ENCODE measurements around the gene CMPK1. TPM values are rescaled to one million over a fixed set of nuclear protein-coding genes. Genes with fewer than 3 reads are reported as not detected.

CMPK1 gene
- total RNA-seq, 1 experiment from 2014 or later: 36.3 TPM

GRCh38 chr1:47313915-47314664 lies 19.5 kb upstream of the CMPK1 start, which contains the start of gene STIL (continued):
- TF ChIP-seq, protein P1, sequence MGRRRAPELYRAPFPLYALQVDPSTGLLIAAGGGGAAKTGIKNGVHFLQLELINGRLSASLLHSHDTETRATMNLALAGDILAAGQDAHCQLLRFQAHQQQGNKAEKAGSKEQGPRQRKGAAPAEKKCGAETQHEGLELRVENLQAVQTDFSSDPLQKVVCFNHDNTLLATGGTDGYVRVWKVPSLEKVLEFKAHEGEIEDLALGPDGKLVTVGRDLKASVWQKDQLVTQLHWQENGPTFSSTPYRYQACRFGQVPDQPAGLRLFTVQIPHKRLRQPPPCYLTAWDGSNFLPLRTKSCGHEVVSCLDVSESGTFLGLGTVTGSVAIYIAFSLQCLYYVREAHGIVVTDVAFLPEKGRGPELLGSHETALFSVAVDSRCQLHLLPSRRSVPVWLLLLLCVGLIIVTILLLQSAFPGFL (CRISPR knock-in tag; IDR thresholded peaks at IDR 0.05; ENCODE audit: borderline replicate concordance): peak; percentile 60; the same call in 1 of the 2 replicates
- TF ChIP-seq CDX4 (CRISPR knock-in tag; IDR thresholded peaks at IDR 0.05; ENCODE audit: borderline replicate concordance) (no peak), ZNF232 (CRISPR knock-in tag; IDR thresholded peaks at IDR 0.05) (no peak), NR2C2 (CRISPR knock-in tag; IDR thresholded peaks at IDR 0.05) (no peak), ETV6 (CRISPR knock-in tag; IDR thresholded peaks at IDR 0.05) (peak; percentile 72), ZNF138 (CRISPR knock-in tag; conservative IDR thresholded peaks at IDR 0.05) (no peak), FOXK1 (CRISPR knock-in tag; IDR thresholded peaks at IDR 0.05) (peak; percentile 61; the same call in 1 of the 2 replicates), SOX15 (CRISPR knock-in tag; IDR thresholded peaks at IDR 0.05) (no peak), MAX (CRISPR knock-in tag; IDR thresholded peaks at IDR 0.05) (peak; percentile 70; the same call in 1 of the 2 replicates), ESRRA (CRISPR knock-in tag; IDR thresholded peaks at IDR 0.05; ENCODE audit: borderline replicate concordance) (peak; percentile 84; the same call in 1 of the 2 replicates), SP1 (CRISPR knock-in tag; conservative IDR thresholded peaks at IDR 0.05) (peak; percentile 74), TEAD1 (CRISPR knock-in tag; IDR thresholded peaks at IDR 0.05) (no peak; the same call in 1 of the 2 replicates), MYBL2 (CRISPR knock-in tag; IDR thresholded peaks at IDR 0.05) (peak; percentile 99), SMAD4 (CRISPR knock-in tag; IDR thresholded peaks at IDR 0.05) (no peak), ZNF425 (CRISPR knock-in tag; conservative IDR thresholded peaks at IDR 0.05) (no peak), ZNF317 (CRISPR knock-in tag; IDR thresholded peaks at IDR 0.05; ENCODE audit: borderline replicate concordance, low read depth) (peak; percentile 48; the same call in 1 of the 2 replicates), AR (CRISPR knock-in tag; IDR thresholded peaks at IDR 0.05) (peak; percentile 58; the same call in 1 of the 2 replicates), ZNF423 (CRISPR knock-in tag; IDR thresholded peaks at IDR 0.05) (no peak), CBFB (CRISPR knock-in tag; IDR thresholded peaks at IDR 0.05; ENCODE audit: low read depth) (no peak)
- TF ChIP-seq, protein P2, sequence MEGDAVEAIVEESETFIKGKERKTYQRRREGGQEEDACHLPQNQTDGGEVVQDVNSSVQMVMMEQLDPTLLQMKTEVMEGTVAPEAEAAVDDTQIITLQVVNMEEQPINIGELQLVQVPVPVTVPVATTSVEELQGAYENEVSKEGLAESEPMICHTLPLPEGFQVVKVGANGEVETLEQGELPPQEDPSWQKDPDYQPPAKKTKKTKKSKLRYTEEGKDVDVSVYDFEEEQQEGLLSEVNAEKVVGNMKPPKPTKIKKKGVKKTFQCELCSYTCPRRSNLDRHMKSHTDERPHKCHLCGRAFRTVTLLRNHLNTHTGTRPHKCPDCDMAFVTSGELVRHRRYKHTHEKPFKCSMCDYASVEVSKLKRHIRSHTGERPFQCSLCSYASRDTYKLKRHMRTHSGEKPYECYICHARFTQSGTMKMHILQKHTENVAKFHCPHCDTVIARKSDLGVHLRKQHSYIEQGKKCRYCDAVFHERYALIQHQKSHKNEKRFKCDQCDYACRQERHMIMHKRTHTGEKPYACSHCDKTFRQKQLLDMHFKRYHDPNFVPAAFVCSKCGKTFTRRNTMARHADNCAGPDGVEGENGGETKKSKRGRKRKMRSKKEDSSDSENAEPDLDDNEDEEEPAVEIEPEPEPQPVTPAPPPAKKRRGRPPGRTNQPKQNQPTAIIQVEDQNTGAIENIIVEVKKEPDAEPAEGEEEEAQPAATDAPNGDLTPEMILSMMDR (IDR thresholded peaks at IDR 0.05): no peak
- TF ChIP-seq, protein P3, sequence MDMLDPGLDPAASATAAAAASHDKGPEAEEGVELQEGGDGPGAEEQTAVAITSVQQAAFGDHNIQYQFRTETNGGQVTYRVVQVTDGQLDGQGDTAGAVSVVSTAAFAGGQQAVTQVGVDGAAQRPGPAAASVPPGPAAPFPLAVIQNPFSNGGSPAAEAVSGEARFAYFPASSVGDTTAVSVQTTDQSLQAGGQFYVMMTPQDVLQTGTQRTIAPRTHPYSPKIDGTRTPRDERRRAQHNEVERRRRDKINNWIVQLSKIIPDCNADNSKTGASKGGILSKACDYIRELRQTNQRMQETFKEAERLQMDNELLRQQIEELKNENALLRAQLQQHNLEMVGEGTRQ (CRISPR knock-in tag; IDR thresholded peaks at IDR 0.05): no peak
- TF ChIP-seq, protein P4, sequence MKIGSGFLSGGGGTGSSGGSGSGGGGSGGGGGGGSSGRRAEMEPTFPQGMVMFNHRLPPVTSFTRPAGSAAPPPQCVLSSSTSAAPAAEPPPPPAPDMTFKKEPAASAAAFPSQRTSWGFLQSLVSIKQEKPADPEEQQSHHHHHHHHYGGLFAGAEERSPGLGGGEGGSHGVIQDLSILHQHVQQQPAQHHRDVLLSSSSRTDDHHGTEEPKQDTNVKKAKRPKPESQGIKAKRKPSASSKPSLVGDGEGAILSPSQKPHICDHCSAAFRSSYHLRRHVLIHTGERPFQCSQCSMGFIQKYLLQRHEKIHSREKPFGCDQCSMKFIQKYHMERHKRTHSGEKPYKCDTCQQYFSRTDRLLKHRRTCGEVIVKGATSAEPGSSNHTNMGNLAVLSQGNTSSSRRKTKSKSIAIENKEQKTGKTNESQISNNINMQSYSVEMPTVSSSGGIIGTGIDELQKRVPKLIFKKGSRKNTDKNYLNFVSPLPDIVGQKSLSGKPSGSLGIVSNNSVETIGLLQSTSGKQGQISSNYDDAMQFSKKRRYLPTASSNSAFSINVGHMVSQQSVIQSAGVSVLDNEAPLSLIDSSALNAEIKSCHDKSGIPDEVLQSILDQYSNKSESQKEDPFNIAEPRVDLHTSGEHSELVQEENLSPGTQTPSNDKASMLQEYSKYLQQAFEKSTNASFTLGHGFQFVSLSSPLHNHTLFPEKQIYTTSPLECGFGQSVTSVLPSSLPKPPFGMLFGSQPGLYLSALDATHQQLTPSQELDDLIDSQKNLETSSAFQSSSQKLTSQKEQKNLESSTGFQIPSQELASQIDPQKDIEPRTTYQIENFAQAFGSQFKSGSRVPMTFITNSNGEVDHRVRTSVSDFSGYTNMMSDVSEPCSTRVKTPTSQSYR (CRISPR knock-in tag; IDR thresholded peaks at IDR 0.05): no peak
- TF ChIP-seq, protein P5, sequence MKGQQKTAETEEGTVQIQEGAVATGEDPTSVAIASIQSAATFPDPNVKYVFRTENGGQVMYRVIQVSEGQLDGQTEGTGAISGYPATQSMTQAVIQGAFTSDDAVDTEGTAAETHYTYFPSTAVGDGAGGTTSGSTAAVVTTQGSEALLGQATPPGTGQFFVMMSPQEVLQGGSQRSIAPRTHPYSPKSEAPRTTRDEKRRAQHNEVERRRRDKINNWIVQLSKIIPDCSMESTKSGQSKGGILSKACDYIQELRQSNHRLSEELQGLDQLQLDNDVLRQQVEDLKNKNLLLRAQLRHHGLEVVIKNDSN (CRISPR knock-in tag; IDR thresholded peaks at IDR 0.05): peak; percentile 45; the same call in 1 of the 2 replicates
- TF ChIP-seq, protein P6, sequence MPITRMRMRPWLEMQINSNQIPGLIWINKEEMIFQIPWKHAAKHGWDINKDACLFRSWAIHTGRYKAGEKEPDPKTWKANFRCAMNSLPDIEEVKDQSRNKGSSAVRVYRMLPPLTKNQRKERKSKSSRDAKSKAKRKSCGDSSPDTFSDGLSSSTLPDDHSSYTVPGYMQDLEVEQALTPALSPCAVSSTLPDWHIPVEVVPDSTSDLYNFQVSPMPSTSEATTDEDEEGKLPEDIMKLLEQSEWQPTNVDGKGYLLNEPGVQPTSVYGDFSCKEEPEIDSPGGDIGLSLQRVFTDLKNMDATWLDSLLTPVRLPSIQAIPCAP (CRISPR knock-in tag; IDR thresholded peaks at IDR 0.05): 0 out of 2 replicates have a peak, but pooled peaks have one; percentile 53

All from WTC11 (cell line).